Retina (tissue), 1 donor: Measurements from ENCODE around the gene TALDO1.

Experiments
- DNase-seq: peaks from one replicate; pipeline ENCODE4 v3.0.0-alpha.2; 2016

The TALDO1 gene

DNA sequence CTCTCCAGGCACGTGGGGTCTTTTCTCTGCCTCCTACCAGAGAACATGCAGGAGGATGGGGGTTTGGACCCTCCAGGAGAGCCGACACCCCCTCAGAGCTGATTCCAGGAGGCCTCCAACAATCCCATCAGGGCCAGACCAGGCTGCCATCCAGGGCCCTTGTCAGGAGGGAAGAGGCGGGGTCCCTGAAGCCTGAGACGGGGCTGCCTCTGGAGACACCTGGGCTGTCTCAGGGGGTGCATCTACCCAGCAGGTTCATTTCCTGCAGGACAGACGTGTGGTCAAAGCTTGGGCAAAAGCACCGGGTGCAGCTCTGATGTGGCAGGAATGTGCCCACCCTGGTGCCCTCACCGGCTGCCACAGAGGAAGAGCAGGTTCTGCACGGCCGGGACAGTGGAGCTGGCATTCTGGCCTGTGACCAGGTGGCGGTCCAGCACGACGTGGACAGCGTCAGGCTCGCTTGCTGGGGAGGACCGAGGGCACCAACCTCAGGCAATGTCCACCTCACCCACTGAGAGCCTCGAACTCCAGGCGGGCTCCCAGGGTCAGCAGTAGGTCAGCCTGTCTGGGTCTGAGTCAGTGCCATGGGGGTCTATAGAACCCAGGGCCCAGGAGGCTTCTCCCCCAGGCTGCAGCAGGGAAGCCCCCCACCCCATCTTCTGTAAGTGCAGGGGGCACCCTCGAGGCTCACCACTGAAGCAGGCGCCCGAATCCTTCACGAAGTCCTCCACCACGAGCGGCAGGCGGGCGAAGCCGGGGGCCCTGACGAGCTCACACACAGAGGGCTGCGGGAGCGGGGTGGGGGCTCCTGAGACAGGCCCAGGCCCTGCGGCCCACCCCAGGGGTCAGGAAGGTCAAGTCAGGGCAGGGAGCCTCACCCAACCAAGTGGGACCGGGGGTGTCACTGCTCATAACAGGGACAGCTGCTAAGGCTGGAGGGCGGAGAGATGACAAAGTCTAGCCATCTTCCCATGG lies 23.7 kb downstream of the TALDO1 start:
- no peak for DNase-seq

DNA sequence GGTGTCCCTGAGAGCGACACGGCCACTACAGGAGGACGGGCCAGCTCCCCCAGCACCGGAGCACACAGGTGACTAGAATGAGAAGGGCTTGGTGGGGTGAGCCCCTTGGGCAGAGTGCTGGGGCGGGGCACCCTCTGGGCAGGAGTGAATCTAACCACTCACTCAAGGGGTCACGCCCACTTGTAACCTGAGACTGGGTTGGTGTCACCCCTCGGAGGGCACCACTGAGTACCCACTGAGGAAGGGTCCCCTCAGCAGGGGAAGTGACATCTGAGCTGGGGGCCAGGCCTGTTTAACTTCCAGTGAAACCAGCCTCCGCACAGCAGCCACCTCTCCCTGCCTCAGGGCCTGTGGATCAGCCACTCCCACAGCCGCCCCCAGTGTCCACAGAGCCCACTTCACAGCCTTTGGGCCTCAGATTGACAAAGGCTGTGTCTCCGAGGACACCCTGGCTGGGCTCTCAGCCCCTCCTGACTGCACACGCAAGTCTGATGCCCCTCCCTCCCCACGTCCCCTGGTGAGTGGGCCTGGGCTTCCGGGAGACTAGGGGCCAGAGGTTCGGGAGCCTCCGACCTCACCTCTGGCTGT lies 24.4 kb downstream of the TALDO1 start:
- no peak for DNase-seq

DNA sequence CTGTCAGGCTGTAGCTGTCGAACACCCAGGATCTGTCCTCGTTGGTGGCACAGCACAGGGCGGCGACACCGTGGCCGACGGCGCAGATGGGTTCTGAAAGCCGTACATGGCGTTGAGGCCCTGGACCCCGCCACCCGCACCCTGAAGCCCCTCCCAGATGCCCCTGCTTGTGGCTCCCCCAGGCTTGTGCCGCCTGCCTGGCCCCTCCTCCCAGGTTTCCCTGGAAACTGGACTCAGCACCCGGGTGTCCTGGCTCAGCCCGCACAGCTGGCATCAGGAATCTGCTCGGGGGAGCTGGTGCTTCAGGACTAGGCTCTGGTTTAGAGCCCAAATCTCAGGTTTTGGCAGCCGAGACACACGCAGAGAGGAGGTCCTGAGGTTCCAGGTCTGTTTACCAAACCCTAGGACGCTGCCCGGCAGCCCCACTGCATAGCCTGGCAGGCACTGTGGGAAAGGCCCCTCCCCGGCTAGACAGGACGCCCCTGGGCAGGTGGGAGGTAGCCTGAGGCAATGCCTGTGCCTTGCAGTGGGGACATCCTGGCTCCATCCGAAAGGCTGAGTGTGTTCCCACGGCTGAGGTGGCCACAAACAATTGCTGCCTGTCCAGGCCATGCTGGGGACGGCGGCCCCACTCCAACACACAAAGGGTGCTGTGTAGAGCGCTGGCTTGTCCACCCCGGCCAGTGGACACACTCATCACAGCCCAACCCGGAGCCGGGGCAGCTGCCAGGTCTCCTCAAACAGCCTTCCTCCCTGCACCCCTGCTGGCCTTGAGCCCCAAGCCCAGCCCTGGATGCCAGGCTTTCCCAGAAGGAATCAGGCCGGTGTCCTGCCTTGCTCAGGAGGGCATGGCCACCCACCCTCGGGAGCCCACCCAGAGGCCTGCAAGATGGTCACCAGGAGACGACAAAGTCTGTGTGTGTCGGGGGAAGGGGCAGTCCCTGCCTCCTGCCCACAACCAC lies 25.4 kb downstream of the TALDO1 start:
- DNase-seq = no peak

DNA sequence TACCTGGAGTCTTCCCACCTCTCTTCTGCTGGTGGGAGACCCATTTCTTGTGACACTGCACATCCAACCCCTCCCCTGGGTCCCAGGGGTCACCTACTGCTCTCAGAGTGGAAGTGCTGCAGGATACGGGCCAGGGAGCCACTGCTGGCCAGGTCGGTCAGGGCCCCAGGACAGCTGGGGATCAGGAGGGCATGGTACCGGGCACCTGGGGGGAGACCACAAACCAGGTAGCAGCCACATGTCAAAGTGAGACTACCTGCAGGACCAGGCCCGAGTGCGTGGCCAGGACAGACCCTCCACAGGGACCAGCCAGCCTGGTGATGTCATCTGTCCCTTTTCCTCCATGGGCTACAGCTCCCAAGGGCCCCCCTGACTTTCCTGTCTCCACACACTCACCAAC lies 26.2 kb downstream of the TALDO1 start:
- no peak for DNase-seq

DNA sequence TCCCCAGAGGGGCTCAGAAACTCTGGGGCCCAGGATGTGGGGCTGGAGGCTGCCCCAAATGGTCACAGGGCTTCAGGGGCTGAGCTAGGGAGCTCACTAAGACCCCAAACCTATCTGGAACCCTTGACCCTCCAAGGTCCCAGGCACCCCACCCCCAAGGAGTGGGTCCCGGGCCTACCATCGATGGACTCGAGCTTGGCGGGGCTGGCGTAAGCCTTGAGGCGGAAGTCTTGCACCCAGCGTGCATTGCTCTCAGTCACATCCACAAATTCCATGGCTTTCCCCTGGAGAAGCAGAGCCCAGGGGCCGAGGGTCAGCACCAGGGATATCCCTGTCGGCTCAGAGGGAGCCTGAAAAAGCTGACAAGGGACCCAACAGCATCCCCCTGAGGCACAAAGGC lies 26.6 kb downstream of the TALDO1 start:
- no peak for DNase-seq

DNA sequence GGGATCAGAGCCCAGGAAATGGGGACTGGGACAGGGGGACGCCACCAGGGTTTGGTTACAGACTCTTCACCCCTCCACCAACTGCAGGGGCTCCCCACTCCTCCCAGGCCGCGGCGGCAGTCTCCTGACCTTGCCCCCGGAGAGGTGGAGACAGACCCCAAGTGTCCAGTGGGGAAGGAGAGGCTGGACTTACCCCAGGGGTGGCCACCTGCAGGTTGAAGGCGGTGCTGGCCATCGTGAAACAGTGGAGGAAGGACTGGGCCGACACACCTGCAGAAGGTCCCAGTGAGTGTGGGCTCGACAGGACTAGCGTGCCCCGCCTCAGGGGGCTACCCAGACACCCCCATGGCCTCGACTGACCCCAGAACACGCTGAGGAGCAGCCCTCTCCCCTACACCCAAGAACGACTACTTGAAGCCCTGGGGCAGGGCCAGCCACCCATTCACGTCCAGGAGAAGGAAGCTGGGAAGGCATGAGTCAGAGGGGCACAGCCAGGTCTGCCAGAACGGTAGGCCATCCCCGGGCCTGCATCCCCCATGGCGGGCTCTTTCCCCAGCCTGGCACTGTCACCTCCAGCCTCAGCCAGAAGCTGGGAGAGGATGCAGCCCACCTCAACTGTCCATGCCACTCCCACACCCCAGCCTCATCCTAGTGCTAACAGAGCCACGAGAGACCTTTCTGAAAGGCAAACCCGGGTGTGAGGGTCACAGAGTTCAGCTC lies 27.8 kb downstream of the TALDO1 start:
- DNase-seq = no peak

DNA sequence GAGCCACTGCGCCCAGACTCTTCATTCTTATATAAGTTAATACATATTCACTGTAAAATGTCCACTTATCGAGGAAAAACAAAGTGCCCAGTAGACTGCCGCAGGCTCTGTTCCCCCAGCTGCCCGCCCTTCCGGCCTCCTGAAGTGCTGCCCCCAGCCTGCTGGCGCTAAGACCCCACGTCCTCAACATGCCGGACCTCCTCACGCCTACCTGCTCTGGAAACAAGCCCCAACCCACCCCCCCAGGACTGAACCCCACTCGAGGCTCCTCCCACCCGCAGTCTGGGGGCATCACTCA lies 28.9 kb downstream of the TALDO1 start:
- no peak for DNase-seq

DNA sequence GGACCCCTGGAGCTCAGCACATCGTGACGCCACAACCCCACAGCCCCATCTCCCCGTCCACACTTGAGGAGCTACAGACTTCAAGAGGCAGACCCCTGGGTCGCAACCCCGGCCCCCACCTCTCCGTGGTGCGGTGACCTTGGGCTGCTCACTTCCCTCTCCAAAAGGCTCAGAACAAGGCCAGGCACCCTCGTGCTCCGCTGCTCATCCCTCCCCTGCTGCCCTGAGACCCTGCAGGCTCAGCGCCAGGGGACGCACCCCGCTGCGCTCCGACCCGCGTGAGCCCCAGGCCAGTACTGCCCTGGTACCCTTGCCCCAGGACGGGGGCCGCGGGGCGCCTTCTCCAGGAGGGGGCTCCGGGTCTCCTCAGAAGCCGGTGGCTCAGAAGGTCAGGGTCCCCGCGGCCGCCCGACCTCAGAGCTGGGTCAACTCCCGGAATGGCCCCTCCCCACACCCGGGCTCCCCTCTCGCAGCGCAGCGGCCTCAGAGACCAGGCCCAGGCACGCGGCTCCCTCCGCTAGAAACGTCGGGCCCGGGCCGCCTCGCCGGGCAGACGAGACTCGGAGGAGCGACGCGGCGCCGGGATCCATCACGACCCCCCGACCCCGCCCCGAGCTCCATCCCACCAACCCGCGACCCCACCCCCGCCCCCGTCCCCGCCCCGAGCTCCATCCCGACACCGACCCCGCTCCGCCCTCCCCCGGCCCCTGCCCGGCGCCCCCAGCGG lies 29.5 kb downstream of the TALDO1 start:
- DNase-seq = peak; percentile 64

DNA sequence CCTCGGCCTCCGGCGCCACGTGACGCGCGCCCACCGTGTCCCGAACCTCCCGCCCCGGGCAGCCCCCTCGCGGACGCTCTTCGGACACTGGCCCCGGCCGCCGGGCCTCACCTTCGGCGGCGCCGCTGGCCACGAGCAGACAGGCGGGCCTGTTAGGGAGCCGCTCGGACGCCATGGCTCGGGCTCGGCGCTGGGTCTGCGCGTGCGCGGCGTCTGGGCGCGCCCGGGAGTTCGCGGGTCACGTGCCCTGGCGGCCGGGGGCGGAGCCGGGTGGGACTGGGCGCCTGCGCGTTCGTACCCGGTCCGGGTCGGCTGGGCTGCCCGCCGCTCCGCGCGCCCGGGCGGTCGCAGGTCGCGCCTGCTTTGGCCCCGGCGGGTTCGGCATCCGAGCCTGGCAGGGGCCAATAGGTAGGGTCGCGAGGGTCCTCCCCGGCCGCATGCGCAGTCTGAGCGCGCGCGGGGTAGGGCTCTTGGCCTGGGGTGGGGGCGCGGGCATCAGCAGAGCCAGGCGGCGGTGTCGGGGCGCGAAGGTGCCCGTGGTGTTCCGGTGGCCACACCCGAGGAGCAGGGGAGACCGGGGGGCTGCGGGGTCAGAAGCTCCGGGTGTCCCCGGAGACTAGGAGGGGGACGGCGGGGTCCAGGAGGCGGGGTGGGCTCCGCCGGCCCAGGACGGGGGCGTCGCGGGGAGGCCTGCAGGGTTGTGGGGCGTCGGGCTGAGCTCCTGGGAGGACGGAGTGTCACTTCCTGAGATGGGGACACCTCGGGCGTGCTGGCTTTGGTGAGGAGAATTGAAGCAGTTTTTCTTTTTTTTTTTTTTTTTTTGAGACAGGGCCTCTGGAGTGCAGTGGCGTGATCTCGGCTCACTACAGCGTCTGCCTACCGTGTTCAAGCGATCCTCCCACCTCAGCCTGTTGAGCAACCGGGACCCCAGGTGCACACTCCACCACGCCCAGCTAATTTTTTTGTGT lies 30.3 kb downstream of the TALDO1 start, which contains the start of gene GATD1:
TSS of gene GATD1 (minus strand) at position 200 of the 968 bp plus-strand sequence. CDS start at position 175, 25 bp downstream.
- peak; percentile 86 for DNase-seq

DNA sequence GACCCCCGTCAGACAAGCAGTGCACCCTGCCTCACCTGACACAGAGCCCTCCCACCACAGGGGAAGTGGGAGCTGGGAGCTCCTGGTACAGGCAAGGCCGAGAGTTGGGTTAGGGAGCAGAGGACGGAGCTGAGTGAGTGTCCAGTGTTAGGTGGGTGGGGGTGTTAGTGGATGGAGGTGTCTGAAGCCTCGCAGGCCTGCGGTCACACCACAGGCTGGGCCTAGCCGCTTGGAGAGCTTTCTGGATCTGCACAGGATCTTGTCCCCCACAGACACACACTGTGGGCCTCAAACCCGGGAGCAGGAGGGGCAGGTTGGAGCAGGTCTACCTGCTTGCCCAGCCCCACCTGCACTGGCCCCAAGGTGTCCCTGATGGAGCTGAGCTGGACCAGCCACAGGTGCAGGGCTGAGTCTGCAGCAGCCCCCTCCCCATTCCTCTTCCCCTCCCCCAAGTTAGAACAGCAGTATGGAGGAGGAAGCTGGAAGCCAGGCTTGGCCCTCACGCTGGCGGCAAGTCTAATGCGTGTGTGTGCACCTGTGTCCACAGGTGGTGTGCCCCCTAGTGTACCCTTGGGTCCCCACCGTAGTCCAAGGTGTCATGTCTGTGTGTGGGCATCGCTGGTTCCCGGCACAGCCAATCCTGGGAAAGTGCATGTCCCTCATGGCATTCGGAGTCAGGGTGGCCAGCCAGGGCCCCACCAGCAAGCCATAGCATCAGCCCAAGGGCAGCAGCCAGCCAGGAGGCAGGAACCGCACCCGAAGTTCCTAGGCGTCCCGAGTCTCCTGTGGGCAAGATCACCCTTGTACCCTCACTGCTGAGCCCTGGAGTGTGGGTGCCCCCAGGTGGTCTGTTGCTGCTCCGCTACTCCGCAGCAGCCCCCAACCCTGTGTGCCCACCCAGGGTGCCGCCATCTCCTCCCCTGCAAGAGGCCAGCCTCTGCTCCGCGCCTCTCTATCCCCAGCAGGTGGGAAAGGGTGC lies 32.0 kb downstream of the TALDO1 start:
- no peak for DNase-seq

DNA sequence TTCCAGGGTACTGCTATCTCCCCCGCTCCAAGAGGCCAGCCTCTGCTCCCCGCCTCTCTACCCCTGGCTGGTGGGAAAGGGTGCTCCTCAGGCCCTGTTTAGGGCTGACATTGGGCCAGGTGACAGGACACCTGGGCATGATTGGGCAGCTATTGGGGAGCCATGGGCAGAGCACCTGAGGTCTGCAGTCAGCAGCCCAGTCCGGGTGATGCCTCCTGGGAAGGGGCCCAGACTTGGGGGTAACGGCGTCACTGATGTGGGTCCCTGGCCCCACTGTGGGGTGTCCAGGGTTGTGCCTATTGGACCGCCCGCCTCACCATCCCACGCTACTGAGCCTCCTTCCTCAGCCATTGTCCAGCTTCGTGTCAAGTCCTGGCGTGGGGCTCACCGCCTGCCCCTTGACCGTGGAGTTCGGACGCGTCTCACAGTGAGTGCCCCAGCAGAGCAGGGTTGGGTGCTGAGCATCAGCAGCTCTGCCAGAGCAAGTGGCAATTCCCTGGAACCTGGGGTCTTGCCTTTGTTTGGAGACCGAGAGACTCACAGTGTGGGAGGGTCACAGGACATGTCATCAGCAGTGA lies 32.8 kb downstream of the TALDO1 start:
- no peak for DNase-seq

DNA sequence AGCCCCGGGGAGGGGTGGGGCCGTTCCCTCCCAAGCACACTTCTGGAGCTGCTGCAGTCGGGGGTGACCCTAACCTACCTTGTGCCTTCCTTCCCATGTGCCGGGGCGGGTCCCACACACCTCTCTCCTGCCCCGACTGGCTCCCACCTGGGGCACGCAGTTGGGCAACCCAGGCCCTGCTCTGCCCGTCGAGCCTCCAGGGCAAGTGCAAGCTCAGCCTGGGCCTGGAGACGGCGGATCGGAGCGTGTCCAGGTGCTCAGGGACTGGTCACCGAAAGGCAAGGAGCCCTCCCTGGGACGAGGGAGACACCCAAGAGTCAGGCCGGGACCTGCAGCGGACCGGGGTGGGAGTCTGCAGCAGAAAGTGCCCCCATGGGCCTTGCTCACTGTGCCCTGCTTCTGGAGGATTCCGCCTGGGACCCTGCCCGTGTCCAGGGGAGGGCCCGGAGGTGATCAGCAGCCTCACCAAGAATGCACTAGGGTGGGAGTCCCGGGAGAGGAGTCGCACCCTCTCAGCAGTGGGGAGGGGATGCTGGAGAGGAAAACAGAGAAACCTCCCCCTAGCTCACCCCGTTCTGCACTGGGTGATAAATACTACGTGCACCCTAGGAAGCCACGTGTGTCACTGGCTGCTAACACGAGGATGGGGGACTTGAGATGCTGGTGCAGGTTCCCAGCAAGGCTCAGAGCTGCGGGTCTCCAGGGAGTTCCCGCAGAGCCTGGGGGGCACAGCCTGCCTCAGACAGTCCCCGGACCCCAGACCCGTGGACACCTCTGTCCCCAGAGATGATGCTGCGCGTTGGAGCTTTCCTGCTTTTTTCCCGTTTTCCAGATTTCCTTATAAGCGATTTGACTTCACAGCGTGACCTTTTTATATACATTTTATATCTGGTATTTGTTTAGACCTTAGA lies 35.3 kb downstream of the TALDO1 start:
- no peak for DNase-seq

DNA sequence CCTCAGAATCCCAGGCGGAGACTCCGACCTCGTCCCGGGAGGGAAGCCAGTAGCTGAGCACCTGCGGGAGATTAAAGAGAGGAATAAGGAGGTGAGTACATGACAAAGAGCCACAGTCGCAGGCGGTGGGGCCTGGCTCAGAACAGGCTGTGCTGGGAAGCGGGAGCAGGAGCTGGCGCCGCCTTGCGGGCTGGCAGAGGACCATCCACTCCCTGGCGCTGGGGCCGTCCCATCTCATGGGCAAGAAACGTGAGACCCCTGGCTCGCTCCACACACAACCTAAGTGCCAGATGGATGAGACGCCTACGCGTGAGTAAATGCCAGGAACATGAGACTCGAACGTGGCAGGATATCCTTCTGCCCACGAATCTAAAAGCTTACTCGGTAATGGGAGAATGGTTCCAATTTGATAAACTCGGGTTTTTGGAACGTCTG lies 36.3 kb downstream of the TALDO1 start:
- DNase-seq = peak; percentile 88

DNA sequence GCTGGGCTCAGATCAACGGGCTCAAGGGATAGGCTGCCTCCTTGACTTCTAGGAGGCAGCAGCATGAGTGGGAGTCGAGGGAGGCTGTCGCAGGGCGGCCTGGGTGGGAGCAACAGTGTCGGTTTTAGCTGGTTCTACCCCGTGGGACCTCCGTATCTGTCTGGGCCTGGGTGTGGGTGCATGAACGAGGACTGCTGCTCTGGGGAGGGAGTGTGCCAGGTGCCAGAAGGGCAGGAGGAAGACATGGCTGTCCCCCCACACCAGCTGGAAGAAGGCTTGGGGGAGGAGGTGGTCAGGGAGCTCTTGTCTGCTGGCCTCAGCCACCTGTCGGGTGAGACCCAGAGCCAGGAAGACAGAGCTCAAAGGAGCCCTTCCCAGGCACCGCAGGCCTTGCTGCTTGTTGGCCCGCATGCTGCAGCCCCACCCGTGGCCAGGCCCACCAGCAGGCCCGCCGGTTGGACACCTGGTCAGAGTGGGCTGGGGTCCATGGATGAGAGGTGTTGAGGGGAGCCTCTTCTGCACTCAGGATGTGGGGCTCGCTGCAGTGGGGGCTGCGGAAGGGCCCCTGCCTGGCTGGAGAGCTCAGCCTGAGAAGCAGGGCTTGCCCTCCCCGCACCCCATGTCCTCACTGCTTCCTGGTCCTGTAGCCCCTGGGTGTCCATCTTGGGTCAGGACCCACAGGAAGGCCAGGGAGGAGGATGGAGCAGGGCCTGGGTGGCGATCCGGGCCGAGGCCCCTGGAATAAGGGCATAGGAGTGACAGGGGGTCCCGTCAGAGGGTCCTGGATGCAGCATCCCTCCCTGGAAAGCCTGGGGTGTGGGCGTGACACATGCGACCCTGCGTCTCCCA lies 39.2 kb downstream of the TALDO1 start:
- no peak for DNase-seq

DNA sequence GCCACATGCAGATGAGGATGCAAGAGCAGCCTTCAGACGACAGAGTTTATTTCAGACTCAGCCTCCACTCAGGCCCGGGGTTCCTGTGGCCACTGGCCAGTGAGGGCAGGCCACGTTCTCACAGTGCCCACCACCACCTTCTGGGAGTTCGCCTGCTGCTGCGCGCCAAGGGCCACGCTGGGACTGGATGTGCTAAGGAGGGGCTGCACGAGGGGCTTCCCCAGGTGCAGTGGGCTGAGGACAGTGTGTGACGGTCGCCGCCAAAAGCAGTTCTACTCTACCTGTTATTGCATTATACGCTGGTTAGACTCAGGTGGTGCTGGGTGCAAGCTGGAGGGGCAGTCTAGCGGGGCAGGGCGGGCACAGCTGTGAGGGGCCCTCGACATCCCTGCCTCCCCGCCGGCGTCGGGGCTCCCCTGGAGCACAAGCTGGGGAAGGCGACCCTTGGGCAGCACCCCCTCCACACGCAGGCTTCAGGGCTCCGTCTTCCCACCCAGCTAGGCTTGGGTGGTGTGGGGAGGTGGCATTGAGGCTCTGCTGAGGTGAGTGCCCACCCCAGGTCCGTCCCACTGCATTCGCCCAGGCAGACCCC lies 39.9 kb downstream of the TALDO1 start:
- no peak for DNase-seq

DNA sequence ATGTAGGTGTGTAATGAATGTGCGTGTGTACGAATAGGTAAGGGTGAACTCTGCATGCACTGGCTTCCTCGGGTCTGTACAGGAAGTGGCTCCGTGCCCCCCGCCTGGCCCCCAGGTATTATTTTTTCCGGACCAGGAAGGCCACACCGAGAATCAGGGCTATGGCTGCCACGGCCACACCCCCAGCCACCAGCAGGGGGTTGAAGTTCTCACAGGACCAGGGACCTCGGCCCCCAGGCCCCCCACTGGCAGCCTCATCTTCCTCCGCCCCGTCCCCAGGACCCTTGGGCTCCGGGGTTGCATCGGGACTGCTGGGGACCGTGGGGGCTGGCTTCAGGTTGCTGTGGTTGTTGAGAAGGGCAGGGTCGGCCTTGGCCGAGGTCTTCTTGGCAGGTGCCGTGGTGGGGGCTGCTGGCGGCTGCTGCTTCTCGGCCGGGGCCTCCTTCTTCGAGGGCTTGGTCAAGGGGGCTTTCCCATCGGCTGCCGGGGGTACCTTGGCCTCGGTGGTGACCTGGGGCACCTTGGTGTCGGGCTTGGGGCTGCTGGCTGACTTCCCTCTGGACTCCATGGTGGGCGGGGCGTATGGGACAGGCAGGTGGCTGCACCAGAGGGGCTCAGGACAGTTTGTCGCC lies 40.9 kb downstream of the TALDO1 start:
- DNase-seq = no peak
